Common myeloid progenitor, CD34-positive (primary cell): Measurements from ENCODE around the gene RBFA.

Experiments
- CTCF ChIA-PET: fragments of 350-600 bp; sonication (Branson Sonifier 250); formaldehyde crosslinking; loops from one replicate; lab custom pipeline; 2021; ENCODE audit warnings: antibody characterized with exemption; lab: Charles Lee
- POLR2A ChIA-PET: fragments of 350-600 bp; sonication (Branson Sonifier 250); formaldehyde crosslinking; loops from one replicate; lab custom pipeline; 2021; ENCODE audit warnings: antibody characterized with exemption; lab: Charles Lee
- DNase-seq, 3 donors: peaks; one replicate each; pipeline versions ENCODE4 v3.0.0 to v3.0.0-alpha.2; 2013
- H3K27ac ChIP-seq, 2 experiments: 1 replicate in 1 of 2; 2 replicates in 1 of 2; pipeline ENCODE4 v1.7.0; 2013; ENCODE audit warnings: inconsistent platforms in 2 of 2, low read length in 2 of 2, mild to moderate bottlenecking in 2 of 2, low read depth in 1 of 2, moderate library complexity in 1 of 2; ENCODE audit not compliant: severe bottlenecking in 2 of 2, insufficient read depth in 1 of 2, poor library complexity in 1 of 2
- H3K27me3 ChIP-seq, 5 experiments: replicated peaks in 2 of 5; 1 replicate in 3 of 5; 2 replicates in 2 of 5; pipeline versions ENCODE4 v1.6.1 to v1.7.0; 2013; ENCODE audit warnings: low read length in 4 of 5, mild to moderate bottlenecking in 2 of 5, moderate library complexity in 2 of 5, inconsistent platforms in 1 of 5; ENCODE audit not compliant: insufficient read depth in 5 of 5, control insufficient read depth in 4 of 5
- H3K36me3 ChIP-seq, 4 experiments: 1 replicate in 2 of 4; 2 replicates in 2 of 4; pipeline versions ENCODE4 v1.6.1 to v1.7.0; 2013; ENCODE audit warnings: low read length in 3 of 4, control low read depth in 1 of 4, mild to moderate bottlenecking in 1 of 4; ENCODE audit not compliant: control insufficient read depth in 4 of 4, insufficient read depth in 4 of 4
- H3K4me1 ChIP-seq, 4 experiments: 1 replicate in 3 of 4; 2 replicates in 1 of 4; pipeline versions ENCODE4 v1.6.1 to v1.7.1; 2013; ENCODE audit warnings: low read length in 3 of 4, mild to moderate bottlenecking in 3 of 4, control low read depth in 1 of 4, inconsistent platforms in 1 of 4, moderate library complexity in 1 of 4; ENCODE audit not compliant: control insufficient read depth in 4 of 4, insufficient read depth in 4 of 4; ENCODE audit errors: control extremely low read depth in 1 of 4
- H3K4me3 ChIP-seq, 7 experiments: 1 replicate in 4 of 7; 2 replicates in 3 of 7; pipeline versions ENCODE4 v1.5.1 to v1.7.0; 2013; ENCODE audit warnings: mild to moderate bottlenecking in 7 of 7, low read length in 6 of 7, moderate library complexity in 6 of 7, inconsistent platforms in 2 of 7, low read depth in 2 of 7, control low read depth in 1 of 7; ENCODE audit not compliant: insufficient read depth in 4 of 7, control insufficient read depth in 1 of 7; ENCODE audit errors: extremely low read depth in 1 of 7
- H3K9me3 ChIP-seq, 5 experiments: 1 replicate in 4 of 5; 2 replicates in 1 of 5; pipeline versions ENCODE4 v1.6.1 to v1.7.1; 2013; ENCODE audit warnings: low read length in 4 of 5, mild to moderate bottlenecking in 2 of 5, inconsistent platforms in 1 of 5, low read depth in 1 of 5, moderate library complexity in 1 of 5; ENCODE audit not compliant: control insufficient read depth in 4 of 5, insufficient read depth in 2 of 5; ENCODE audit errors: control extremely low read depth in 1 of 5
- WGBS: methylation state at CpG from one replicate; pipeline ENCODE4 v1.1.5; 2013; ENCODE audit not compliant: insufficient coverage; 5-methylcytosine and 5-hydroxymethylcytosine counted together

RBFA gene

GRCh38 chr18:80068571-80069272, 34.5 kb downstream of the RBFA start:
- 98% methylated on average over 8 of the region's 10 CpGs for WGBS
- H3K4me3 ChIP-seq, result no peak overlapping the region
- peaks cover 0 to 3% (median 0%) of the 10 kb centered on the region in 4 experiments for H3K36me3 ChIP-seq
- POLR2A ChIA-PET, result no interaction called here
- CTCF ChIA-PET, result no interaction called here
- peaks cover 0 to 15% (median 2%) of the 10 kb centered on the region in 5 experiments for H3K9me3 ChIP-seq
- no peak for DNase-seq
- H3K27ac ChIP-seq, result no peak overlapping the region
- no peaks in the 10 kb centered on the region for H3K27me3 ChIP-seq
- no peaks in the 10 kb centered on the region for H3K4me1 ChIP-seq

- DNase-seq, result no peak
- Histone ChIP-seq H3K36me3 (peaks cover 0 to 3% (median 0%) of the 10 kb centered on the region in 4 experiments), H3K4me3 (no peak overlapping the region), H3K27me3 (no peaks in the 10 kb centered on the region), H3K27ac (no peak overlapping the region), H3K9me3 (peaks cover 0 to 8% (median 3%) of the 10 kb centered on the region in 5 experiments), H3K4me1 (no peaks in the 10 kb centered on the region)
- ChIA-PET CTCF (no interaction called here), POLR2A (no interaction called here)
- no CpG with 5 or more reads among the region's 4 CpGs for WGBS
These were observed 36.6 kb downstream of the RBFA start for GRCh38 chr18:80070825-80071224.

GRCh38 chr18:80074183-80074582, 39.9 kb downstream of the RBFA start:
- ChIA-PET CTCF (no interaction called here), POLR2A (no interaction called here)
- Histone ChIP-seq H3K27ac (no peak overlapping the region), H3K27me3 (no peaks in the 10 kb centered on the region), H3K4me1 (no peaks in the 10 kb centered on the region), H3K9me3 (peaks cover 0 to 21% (median 3%) of the 10 kb centered on the region in 5 experiments), H3K36me3 (peaks cover 0 to 3% (median 0%) of the 10 kb centered on the region in 4 experiments), H3K4me3 (no peak overlapping the region)
- 100% methylated on average over 3 of the region's 5 CpGs for WGBS
- DNase-seq, result no peak

- DNase-seq, result no peak
- ChIA-PET CTCF (no interaction called here), POLR2A (no interaction called here)
- Histone ChIP-seq H3K4me1 (no peaks in the 10 kb centered on the region), H3K27me3 (no peaks in the 10 kb centered on the region), H3K36me3 (peaks cover 0 to 3% (median 0%) of the 10 kb centered on the region in 4 experiments), H3K9me3 (peaks cover 0 to 21% (median 3%) of the 10 kb centered on the region in 5 experiments), H3K4me3 (no peak overlapping the region), H3K27ac (no peak overlapping the region)
- WGBS, result 91% methylated on average over 8 of the region's 8 CpGs
These were observed 40.5 kb downstream of the RBFA start for GRCh38 chr18:80074697-80075096.

- ChIA-PET CTCF (no interaction called here), POLR2A (no interaction called here)
- H3K36me3 ChIP-seq, result peaks cover 0 to under 1% (median 0%) of the 10 kb centered on the region in 4 experiments
- DNase-seq, result no peak
- WGBS, result 100% methylated on average over 4 of the region's 7 CpGs
- H3K9me3 ChIP-seq, result peaks cover 0 to 23% (median 3%) of the 10 kb centered on the region in 5 experiments
- H3K27ac ChIP-seq, result no peak overlapping the region
- no peaks in the 10 kb centered on the region for H3K27me3 ChIP-seq
- no peaks in the 10 kb centered on the region for H3K4me1 ChIP-seq
- H3K4me3 ChIP-seq, result no peak overlapping the region
These were observed 41.7 kb downstream of the RBFA start for GRCh38 chr18:80075940-80076339.

GRCh38 chr18:80076379-80076778, 42.1 kb downstream of the RBFA start:
- ChIA-PET POLR2A (no interaction called here), CTCF (no interaction called here)
- WGBS, result 100% methylated on average over 4 of the region's 9 CpGs
- Histone ChIP-seq H3K4me1 (no peaks in the 10 kb centered on the region), H3K27ac (no peak overlapping the region), H3K9me3 (peaks cover 0 to 23% (median 3%) of the 10 kb centered on the region in 5 experiments), H3K4me3 (no peak overlapping the region), H3K27me3 (no peaks in the 10 kb centered on the region), H3K36me3 (no peaks in the 10 kb centered on the region)
- DNase-seq, result no peak

- WGBS, result 96% methylated on average over 21 of the region's 21 CpGs
- H3K4me3 ChIP-seq, result no peak overlapping the region
- H3K27ac ChIP-seq, result no peak overlapping the region
- H3K9me3 ChIP-seq, result peaks cover 0 to 25% (median 3%) of the 10 kb centered on the region in 5 experiments
- H3K36me3 ChIP-seq, result no peaks in the 10 kb centered on the region
- ChIA-PET POLR2A (no interaction called here), CTCF (no interaction called here)
- H3K4me1 ChIP-seq, result no peaks in the 10 kb centered on the region
- no peak for DNase-seq
- no peaks in the 10 kb centered on the region for H3K27me3 ChIP-seq
These were observed 43.6 kb downstream of the RBFA start for GRCh38 chr18:80077873-80078272.
